HepG2 (cell line): ENCODE measurements around the gene CLEC16A. TPM values are rescaled to one million over a fixed set of nuclear protein-coding genes. Genes with fewer than 3 reads are reported as not detected.

Source experiments
- ARID4A ChIP-seq: sonication (generic); formaldehyde crosslinking; IDR thresholded peaks from 2 replicates; pipeline ENCODE4 v1.5.0; 2020; ENCODE audit warnings: mild to moderate bottlenecking, missing genetic modification reagents, borderline replicate concordance
- CEBPG ChIP-seq: IDR thresholded peaks from 2 replicates; pipeline ENCODE4 v1.6.1; 2016
- GMEB1 ChIP-seq: sonication (generic); formaldehyde crosslinking; IDR thresholded peaks from 2 replicates; pipeline ENCODE4 v1.5.1; 2020; ENCODE audit warnings: missing genetic modification reagents, mild to moderate bottlenecking, borderline replicate concordance
- KDM5B ChIP-seq: sonication (generic); formaldehyde crosslinking; IDR thresholded peaks from 2 replicates; pipeline ENCODE4 v1.4.0; 2020; ENCODE audit warnings: missing genetic modification reagents, mild to moderate bottlenecking, borderline replicate concordance
- MIXL1 ChIP-seq: IDR thresholded peaks from 2 replicates; pipeline ENCODE4 v1.6.1; 2016
- NAIF1 ChIP-seq: sonication (generic); formaldehyde crosslinking; IDR thresholded peaks from 2 replicates; pipeline ENCODE4 v1.5.0; 2020; ENCODE audit warnings: mild to moderate bottlenecking, missing genetic modification reagents, borderline replicate concordance
- NFKBIZ ChIP-seq: IDR thresholded peaks from 2 replicates; pipeline ENCODE4 v1.6.1; 2018; ENCODE audit warnings: missing genetic modification reagents, missing compliant biosample characterization
- POLR2A ChIP-seq, 2 experiments: IDR thresholded peaks; 2 replicates each; pipeline ENCODE4 v1.6.1; 2011; ENCODE audit warnings: low read depth in 2 of 2, low read length in 2 of 2, mild to moderate bottlenecking in 1 of 2, moderate library complexity in 1 of 2; ENCODE audit not compliant: insufficient read depth in 1 of 2
- ZBTB40 ChIP-seq, 2 experiments: fragments of 450-650 bp in 1 of 2; sonication (generic) in 1 of 2; formaldehyde crosslinking in 1 of 2; IDR thresholded peaks; 2 replicates each; pipeline versions ENCODE4 v1.6.1 to v1.8.0; 2016 to 2022; ENCODE audit warnings: antibody characterized with exemption in 1 of 2, mild to moderate bottlenecking in 1 of 2, missing genetic modification reagents in 1 of 2
- ZFYVE20 ChIP-seq: sonication (generic); formaldehyde crosslinking; IDR thresholded peaks from 2 replicates; pipeline ENCODE4 v1.8.0; 2023; ENCODE audit warnings: low read depth, mild to moderate bottlenecking, moderate library complexity, missing genetic modification reagents, borderline replicate concordance
- polyA plus RNA-seq, 8 experiments: library from polyadenylated mRNA; depleted of rRNA in 3 of 8; stranded (reverse) in 7 of 8; unstranded in 1 of 8; fragments of >200 nt; fragmentation: Illumina TruSeq in 4 of 8; extraction: Trizol in 4 of 8; gene quantifications; 2 replicates each; pipeline versions ENCODE4 v1.2.1 to v1.2.3, GENCODE V29; 2011 to 2016; ENCODE audit warnings: low read depth in 4 of 8, missing spikeins in 1 of 8, mixed read lengths in 1 of 8; ENCODE audit not compliant: insufficient read depth in 1 of 8
- total RNA-seq, 5 experiments: library from RNA; depleted of rRNA; stranded (reverse); fragments of >200 nt; fragmentation: Illumina TruSeq; extraction: Trizol; gene quantifications; 2 replicates each; pipeline ENCODE4 v1.2.3, GENCODE V29; 2016; ENCODE audit warnings: low read depth in 1 of 5
- TF ChIP-seq, protein P1 (sequence below): sonication (generic); formaldehyde crosslinking; IDR thresholded peaks from 2 replicates; pipeline ENCODE4 v1.5.1; 2020; ENCODE audit warnings: missing genetic modification reagents, mild to moderate bottlenecking, borderline replicate concordance

CLEC16A gene
- total and polyA plus RNA-seq, 2 of the 13 experiments (the other 11 are each of a cell fraction or from before 2014, with no cell fraction given): 8.5 to 10.3 TPM

DNA sequence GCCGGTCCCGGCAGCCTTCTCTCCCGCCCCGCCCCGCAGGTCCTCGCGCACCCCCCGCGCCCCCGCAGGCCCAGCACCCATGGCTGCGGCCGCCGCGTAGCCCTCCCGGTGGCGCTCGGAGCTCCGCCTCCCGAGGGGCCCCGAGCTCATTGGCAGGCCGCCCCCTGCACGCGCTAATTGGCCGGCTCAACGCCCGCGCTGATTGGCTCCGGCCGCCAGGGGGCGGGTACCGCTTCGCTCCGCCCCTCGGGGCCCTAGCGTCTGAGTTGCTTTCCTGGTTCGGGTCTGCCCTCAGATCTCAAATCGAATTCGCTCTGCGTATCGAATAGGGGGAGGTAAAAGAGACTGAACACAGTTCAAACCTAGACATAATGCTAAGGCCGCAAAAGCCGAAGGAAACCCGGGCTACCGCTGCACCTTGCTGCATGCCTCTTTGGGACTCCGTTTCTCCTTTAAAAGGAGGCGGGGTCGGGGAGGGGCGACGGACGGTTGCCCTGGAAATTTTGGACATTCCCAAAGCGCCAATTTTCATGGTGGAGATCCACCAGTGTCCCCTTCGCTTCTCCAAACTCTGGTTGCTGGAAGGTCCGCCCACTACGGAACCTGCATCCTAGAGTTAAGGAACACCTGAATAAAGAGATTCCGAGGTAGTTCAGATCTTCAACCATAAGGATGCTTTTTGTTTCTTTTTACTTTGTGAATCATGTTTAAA is 1.9 kb upstream of the CLEC16A start, which contains the start of gene DEXI (continued):
- TF ChIP-seq ARID4A (CRISPR knock-in tag): peak; percentile 77; the same call in 1 of the 2 replicates
- TF ChIP-seq, protein P1, sequence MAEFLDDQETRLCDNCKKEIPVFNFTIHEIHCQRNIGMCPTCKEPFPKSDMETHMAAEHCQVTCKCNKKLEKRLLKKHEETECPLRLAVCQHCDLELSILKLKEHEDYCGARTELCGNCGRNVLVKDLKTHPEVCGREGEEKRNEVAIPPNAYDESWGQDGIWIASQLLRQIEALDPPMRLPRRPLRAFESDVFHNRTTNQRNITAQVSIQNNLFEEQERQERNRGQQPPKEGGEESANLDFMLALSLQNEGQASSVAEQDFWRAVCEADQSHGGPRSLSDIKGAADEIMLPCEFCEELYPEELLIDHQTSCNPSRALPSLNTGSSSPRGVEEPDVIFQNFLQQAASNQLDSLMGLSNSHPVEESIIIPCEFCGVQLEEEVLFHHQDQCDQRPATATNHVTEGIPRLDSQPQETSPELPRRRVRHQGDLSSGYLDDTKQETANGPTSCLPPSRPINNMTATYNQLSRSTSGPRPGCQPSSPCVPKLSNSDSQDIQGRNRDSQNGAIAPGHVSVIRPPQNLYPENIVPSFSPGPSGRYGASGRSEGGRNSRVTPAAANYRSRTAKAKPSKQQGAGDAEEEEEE (CRISPR knock-in tag): peak; percentile 28; the same call in 1 of the 2 replicates
- peak; percentile 4; the same call in 1 of the 2 replicates for TF ChIP-seq KDM5B (CRISPR knock-in tag)
- TF ChIP-seq CEBPG: 0 out of 2 replicates have a peak, but pooled peaks have one; percentile 40
- peak; percentile 28; the same call in 1 of the 2 replicates for TF ChIP-seq NFKBIZ (CRISPR knock-in tag)
- TF ChIP-seq GMEB1 (CRISPR knock-in tag): peak; percentile 71
- peak; percentile 93 for TF ChIP-seq MIXL1 (CRISPR knock-in tag)
- TF ChIP-seq NAIF1 (CRISPR knock-in tag): no peak
- TF ChIP-seq POLR2A (IDR thresholded peaks at IDR 0.05; ENCODE audit: insufficient read depth in 1 of 2, low read depth in 2 of 2, low read length in 2 of 2): peak; percentile 48 to 88; a peak in 3 of 4 replicates
- TF ChIP-seq ZFYVE20 (CRISPR knock-in tag): no peak
- TF ChIP-seq ZBTB40 (IDR thresholded peaks at IDR 0.05): no peak
- TF ChIP-seq ZBTB40 (CRISPR knock-in tag; IDR thresholded peaks at IDR 0.05): peak; percentile 22; the same call in 1 of the 2 replicates
